IMR-90 (cell line): Measurements from ENCODE around the gene ZBTB45. TPM values are rescaled to one million over a fixed set of nuclear protein-coding genes. Genes with fewer than 3 reads are reported as not detected.

Experiments used
- ATAC-seq: fragments of 200-7000 bp; cut with Tn5 transposase; 2 replicates; pipeline ENCODE4 v1.9.1; 2020; ENCODE audit warnings: low read depth, mild to moderate bottlenecking, moderate library complexity
- BruUV-seq: library from RNA; stranded (reverse); fragments of 400-500 nt; replicated peaks from 2 replicates; lab custom pipeline; 2021; lab: Mats Ljungman, UMichigan
- CTCF ChIA-PET: fragments of 300-600 bp; formaldehyde crosslinking; extraction: SDS; loops from one replicate; lab custom pipeline; 2021; ENCODE audit warnings: antibody characterized with exemption; lab: Yijun Ruan, JAX
- POLR2A ChIA-PET: fragments of 300-600 bp; sonication (Branson Sonifier 250); formaldehyde crosslinking; loops from one replicate; lab custom pipeline; 2022; ENCODE audit warnings: antibody characterized with exemption; ENCODE audit not compliant: unreplicated experiment; lab: Charles Lee
- DNase-seq: peaks from one replicate; pipeline ENCODE4 v3.0.0; 2013
- H2AFZ ChIP-seq: replicated peaks from 2 replicates; pipeline ENCODE3; 2013; ENCODE audit warnings: low read length, mild to moderate bottlenecking; ENCODE audit not compliant: poor library complexity
- H2AK5ac ChIP-seq: 2 replicates; pipeline ENCODE4 v1.6.1; 2013; ENCODE audit warnings: low read depth, low read length, inconsistent platforms
- H2AK9ac ChIP-seq: replicated peaks from 2 replicates; pipeline ENCODE3; 2013; ENCODE audit warnings: mild to moderate bottlenecking, low read depth, low read length, moderate library complexity; ENCODE audit not compliant: poor library complexity
- H2BK120ac ChIP-seq: 2 replicates; pipeline ENCODE4 v1.6.1; 2013; ENCODE audit warnings: low read depth, low read length, inconsistent platforms
- H2BK15ac ChIP-seq: 3 replicates; pipeline ENCODE4 v1.6.1; 2013; ENCODE audit warnings: low read depth, low read length, inconsistent platforms
- H2BK20ac ChIP-seq: 2 replicates; pipeline ENCODE4 v1.6.1; 2013; ENCODE audit warnings: low read depth, mild to moderate bottlenecking, inconsistent platforms, low read length, moderate library complexity
- H2BK5ac ChIP-seq: 2 replicates; pipeline ENCODE4 v1.6.1; 2013; ENCODE audit warnings: mild to moderate bottlenecking, low read depth, low read length, inconsistent platforms; ENCODE audit not compliant: poor library complexity, severe bottlenecking
- H3K14ac ChIP-seq: replicated peaks from 2 replicates; pipeline ENCODE4 v1.6.1; 2013; ENCODE audit warnings: low read depth, low read length, inconsistent platforms
- H3K18ac ChIP-seq: 2 replicates; pipeline ENCODE4 v1.6.1; 2013; ENCODE audit warnings: low read depth, low read length, control low read depth
- H3K23ac ChIP-seq: 2 replicates; pipeline ENCODE4 v1.6.1; 2013; ENCODE audit warnings: low read depth, low read length, inconsistent platforms
- H3K27ac ChIP-seq: 2 replicates; pipeline ENCODE4 v1.5.1; 2013; ENCODE audit warnings: mild to moderate bottlenecking, control low read depth, low read length; ENCODE audit not compliant: insufficient read depth
- H3K27me3 ChIP-seq: 2 replicates; pipeline ENCODE4 v1.6.1; 2013; ENCODE audit warnings: low read length; ENCODE audit not compliant: control insufficient read depth, insufficient read depth
- H3K36me3 ChIP-seq: 2 replicates; pipeline ENCODE4 v1.6.1; 2013; ENCODE audit warnings: low read length, mixed read lengths; ENCODE audit not compliant: control insufficient read depth, insufficient read depth
- H3K4ac ChIP-seq: 2 replicates; pipeline ENCODE4 v1.6.1; 2013; ENCODE audit warnings: low read depth, low read length, inconsistent platforms
- H3K4me1 ChIP-seq: 2 replicates; pipeline ENCODE4 v1.6.1; 2013; ENCODE audit warnings: low read length, mixed read lengths; ENCODE audit not compliant: control insufficient read depth, insufficient read depth
- H3K4me2 ChIP-seq: 2 replicates; pipeline ENCODE4 v1.6.1; 2013; ENCODE audit warnings: low read depth, mild to moderate bottlenecking, control low read depth, low read length, moderate library complexity
- H3K4me3 ChIP-seq: 2 replicates; pipeline ENCODE4 v1.5.1; 2013; ENCODE audit warnings: low read depth, mild to moderate bottlenecking, control low read depth, low read length, moderate library complexity; ENCODE audit not compliant: insufficient read depth
- H3K56ac ChIP-seq: 2 replicates; pipeline ENCODE4 v1.6.1; 2013; ENCODE audit warnings: low read length, inconsistent platforms; ENCODE audit not compliant: insufficient read depth; ENCODE audit errors: extremely low read depth
- H3K79me1 ChIP-seq, 2 experiments: 2 replicates each; pipeline ENCODE4 v1.6.1; 2013; ENCODE audit warnings: low read length in 2 of 2, inconsistent platforms in 1 of 2, low read depth in 1 of 2
- H3K9ac ChIP-seq: 2 replicates; pipeline ENCODE4 v1.6.1; 2013; ENCODE audit warnings: low read depth, low read length, control low read depth
- H3K9me1 ChIP-seq: 2 replicates; pipeline ENCODE4 v1.6.1; 2013; ENCODE audit warnings: low read length, inconsistent platforms; ENCODE audit not compliant: insufficient read depth
- H3K9me3 ChIP-seq: 2 replicates; pipeline ENCODE4 v1.6.1; 2013; ENCODE audit warnings: low read length; ENCODE audit not compliant: control insufficient read depth, insufficient read depth
- H4K20me1 ChIP-seq: 2 replicates; pipeline ENCODE4 v1.6.1; 2013; ENCODE audit warnings: low read length, inconsistent platforms; ENCODE audit not compliant: insufficient read depth
- H4K5ac ChIP-seq: 2 replicates; pipeline ENCODE4 v1.6.1; 2013; ENCODE audit warnings: mild to moderate bottlenecking, low read depth, low read length, control low read depth
- H4K8ac ChIP-seq, 2 experiments: 2 replicates each; pipeline ENCODE4 v1.6.1; 2013; ENCODE audit warnings: low read depth in 2 of 2, low read length in 2 of 2, control low read depth in 1 of 2, inconsistent platforms in 1 of 2
- H4K91ac ChIP-seq: 2 replicates; pipeline ENCODE4 v1.6.1; 2013; ENCODE audit warnings: low read depth, low read length, inconsistent platforms; ENCODE audit not compliant: insufficient read depth
- BHLHE40 ChIP-seq: fragments of 150-350 bp; IDR thresholded peaks from 2 replicates; pipeline ENCODE4 v1.6.1; 2016; ENCODE audit warnings: mild to moderate bottlenecking, low read depth, low read length
- CEBPB ChIP-seq: IDR thresholded peaks from 2 replicates; pipeline ENCODE4 v1.6.1; 2012; ENCODE audit warnings: low read depth, low read length, improper control_type of control experiment
- MXI1 ChIP-seq: IDR thresholded peaks from 2 replicates; pipeline ENCODE4 v1.6.1; 2012; ENCODE audit warnings: low read depth, mild to moderate bottlenecking, low read length, moderate library complexity, borderline replicate concordance
- NFE2L2 ChIP-seq: fragments of 150-350 bp; IDR thresholded peaks from 2 replicates; pipeline ENCODE4 v1.6.1; 2016; ENCODE audit warnings: low read depth, mild to moderate bottlenecking, low read length
- POLR2A ChIP-seq: IDR thresholded peaks from 2 replicates; pipeline ENCODE4 v1.6.1; 2012; ENCODE audit warnings: mild to moderate bottlenecking, low read depth, low read length
- RCOR1 ChIP-seq: IDR thresholded peaks from 2 replicates; pipeline ENCODE4 v1.6.1; 2012; ENCODE audit warnings: mild to moderate bottlenecking, low read length, improper control_type of control experiment; ENCODE audit not compliant: insufficient replicate concordance
- RFX5 ChIP-seq: IDR thresholded peaks from 2 replicates; pipeline ENCODE4 v1.8.0; 2012; ENCODE audit warnings: low read depth, mild to moderate bottlenecking, low read length, moderate library complexity
- SMC3 ChIP-seq: fragments of 150-350 bp; IDR thresholded peaks from 2 replicates; pipeline ENCODE4 v1.6.1; 2016; ENCODE audit warnings: low read depth, mild to moderate bottlenecking, antibody characterized with exemption, low read length, moderate library complexity
- WGBS, 2 experiments: methylation state at CpG; one replicate each; pipeline versions ENCODE4 v1.1.5 to v1.1.7; 2013; ENCODE audit warnings: missing lambda C conversion rate in 2 of 2; ENCODE audit not compliant: insufficient read length in 1 of 2; ENCODE audit errors: extremely low coverage in 2 of 2; 5-methylcytosine and 5-hydroxymethylcytosine counted together
- dilution Hi-C: fragments of 300-500 bp; cut with HindIII; formaldehyde crosslinking; loops from one replicate; pipeline ENCODE4 v1.14.3; 2018; ENCODE audit warnings: low sequenced_read_pairs; ENCODE audit not compliant: unreplicated experiment
- in situ Hi-C: fragments of 300-500 bp; cut with MboI; formaldehyde crosslinking; loops from 3 replicates; pipeline ENCODE4 v1.14.3; 2019; ENCODE audit warnings: low sequenced_read_pairs, inconsistent platforms, mixed read lengths
- intact Hi-C: fragments of 100-400 bp; cut with micrococcal nuclease; formaldehyde crosslinking; loops from 2 replicates; pipeline ENCODE4 v1.10.0; 2022
- polyA plus RNA-seq, 3 experiments: library from polyadenylated mRNA; depleted of rRNA; stranded (reverse); fragments of >200 nt; gene quantifications; 2 replicates each; pipeline ENCODE4 v1.2.3, GENCODE V29; 2012; ENCODE audit warnings: low replicate concordance in 1 of 3
- total RNA-seq: library from RNA; depleted of rRNA; stranded (reverse); fragments of >200 nt; gene quantifications from 2 replicates; pipeline ENCODE4 v1.2.3, GENCODE V29; 2012
- TF ChIP-seq, protein P1 (sequence below): fragments of 150-350 bp; IDR thresholded peaks from 2 replicates; pipeline ENCODE4 v1.6.1; 2017; ENCODE audit warnings: mild to moderate bottlenecking, antibody characterized with exemption, low read length, low read depth

The ZBTB45 gene
- total and polyA plus RNA-seq, 2 of the 4 experiments (the other 2 are of a cell fraction): 1.4 to 9.7 TPM

DNA sequence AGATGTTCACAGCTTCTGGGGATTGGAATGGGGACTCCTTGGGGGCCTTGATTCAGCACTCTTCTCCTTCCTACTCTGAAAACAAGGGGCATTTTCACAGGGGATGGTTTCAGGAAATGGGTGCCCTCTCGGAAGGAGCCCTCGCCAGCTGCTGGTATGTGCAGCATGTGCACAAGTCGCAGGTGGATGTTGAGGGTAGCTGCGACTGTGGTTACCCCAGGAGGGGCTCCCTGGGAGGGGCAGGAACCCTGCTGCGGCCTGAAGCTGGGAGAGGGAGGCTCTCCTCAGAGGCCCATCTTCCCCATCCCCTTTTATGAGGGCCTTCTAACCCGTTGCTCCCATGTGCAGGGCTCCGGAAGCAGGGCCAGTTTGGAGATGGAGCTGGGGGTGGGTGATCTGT lies 37.2 kb downstream of the ZBTB45 start:
- H2BK15ac ChIP-seq: no peak overlapping the region
- no peak overlapping the region for H4K91ac ChIP-seq
- ATAC-seq (no peak), DNase-seq (no peak)
- dilution Hi-C loops: no loop called here
- H2AK9ac ChIP-seq: no peak overlapping the region
- H3K9ac ChIP-seq: no peak overlapping the region
- no peak overlapping the region for H4K8ac ChIP-seq
- no peaks in the 10 kb centered on the region for H4K20me1 ChIP-seq
- H3K27me3 ChIP-seq: no peaks in the 10 kb centered on the region
- no peak overlapping the region for H4K5ac ChIP-seq
- no peak overlapping the region for H3K27ac ChIP-seq
- no CpG with 5 or more reads among the region's 7 CpGs for WGBS, 2 experiments
- H2BK5ac ChIP-seq: no peak overlapping the region
- no peak overlapping the region for H2BK120ac ChIP-seq
- peaks cover 4% of the 10 kb centered on the region for H3K9me1 ChIP-seq
- H3K4me1 ChIP-seq: peaks cover 2% of the 10 kb centered on the region; the same call in 1 of the 2 replicates
- H3K4me2 ChIP-seq: no peak overlapping the region
- H2BK20ac ChIP-seq: no peak overlapping the region
- H3K4me3 ChIP-seq: no peak overlapping the region
- no TSS peak for BruUV-seq
- H2AK5ac ChIP-seq: no peak overlapping the region
- in situ Hi-C loops: no loop called here
- H3K56ac ChIP-seq: no peak overlapping the region
- no peaks in the 10 kb centered on the region for H3K9me3 ChIP-seq
- POLR2A ChIA-PET: no interaction called here
- no peak overlapping the region for H3K4ac ChIP-seq
- TF ChIP-seq MXI1: no peak
- no peak for TF ChIP-seq RCOR1
- no peak for TF ChIP-seq CEBPB
- no peak for TF ChIP-seq RFX5
- TF ChIP-seq BHLHE40: no peak
- TF ChIP-seq, protein P1, sequence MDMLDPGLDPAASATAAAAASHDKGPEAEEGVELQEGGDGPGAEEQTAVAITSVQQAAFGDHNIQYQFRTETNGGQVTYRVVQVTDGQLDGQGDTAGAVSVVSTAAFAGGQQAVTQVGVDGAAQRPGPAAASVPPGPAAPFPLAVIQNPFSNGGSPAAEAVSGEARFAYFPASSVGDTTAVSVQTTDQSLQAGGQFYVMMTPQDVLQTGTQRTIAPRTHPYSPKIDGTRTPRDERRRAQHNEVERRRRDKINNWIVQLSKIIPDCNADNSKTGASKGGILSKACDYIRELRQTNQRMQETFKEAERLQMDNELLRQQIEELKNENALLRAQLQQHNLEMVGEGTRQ: no peak
- TF ChIP-seq NFE2L2: no peak
- no peak for TF ChIP-seq POLR2A
- TF ChIP-seq SMC3: no peak
- H2AFZ ChIP-seq: no peak overlapping the region
- CTCF ChIA-PET: interaction anchor here (1.2 kb wide), 1 partner anchor 13 kb away, joined by 3 read pairs; no protein-coding TSS in a partner anchor
- intact Hi-C loops: no loop called here
- peaks cover 11% of the 10 kb centered on the region for H3K36me3 ChIP-seq
- no peak overlapping the region for H3K23ac ChIP-seq
- no peak overlapping the region for H3K18ac ChIP-seq
- H3K79me1 ChIP-seq: peaks cover 0 to 8% of the 10 kb centered on the region in 2 experiments; a peak in 1 of 4 replicates
- no peak overlapping the region for H3K14ac ChIP-seq
